HL-60 (cell line): ENCODE data around the gene EGFL7.

Experiments used
- CTCF ChIP-seq: IDR thresholded peaks from one replicate; pipeline ENCODE4 v1.5.1; 2011; ENCODE audit warnings: low read length, control low read depth, inconsistent platforms; ENCODE audit not compliant: insufficient read depth
- GABPA ChIP-seq: IDR thresholded peaks from 2 replicates; pipeline ENCODE4 v1.6.1; 2012; ENCODE audit warnings: low read depth
- REST ChIP-seq: IDR thresholded peaks from 2 replicates; pipeline ENCODE4 v1.6.1; 2012; ENCODE audit warnings: low read depth; ENCODE audit not compliant: insufficient replicate concordance
- SPI1 ChIP-seq: IDR thresholded peaks from 2 replicates; pipeline ENCODE4 v1.6.1; 2012; ENCODE audit warnings: low read depth, mild to moderate bottlenecking, borderline replicate concordance

- TF ChIP-seq CTCF (no peak), GABPA (no peak), SPI1 (no peak), REST (no peak)
These were observed 3.1 kb downstream of the EGFL7 start for GRCh38 chr9:136665704-136666371.
